OCI-LY1 (cell line): Measurements from ENCODE around the gene PLVAP.

ENCODE experiments used
- H2AFZ ChIP-seq: fragments of 200-600 bp; sonication (generic), shearing (Covaris generic); 2 replicates; pipeline ENCODE4 v1.6.0; 2014; ENCODE audit warnings: antibody characterized with exemption, mild to moderate bottlenecking, low read length
- H3F3A ChIP-seq: fragments of 200-600 bp; sonication (generic), shearing (Covaris generic); 2 replicates; pipeline ENCODE4 v1.6.0; 2014; ENCODE audit warnings: mild to moderate bottlenecking, antibody characterized with exemption, low read length, moderate library complexity; ENCODE audit not compliant: insufficient read depth
- H3K27ac ChIP-seq: fragments of 200-600 bp; sonication (generic); 2 replicates; pipeline ENCODE4 v1.5.1; 2014; ENCODE audit warnings: low read length, mixed run types, mild to moderate bottlenecking, low read depth; ENCODE audit not compliant: poor library complexity, severe bottlenecking
- H3K27me3 ChIP-seq: fragments of 200-600 bp; sonication (generic); 2 replicates; pipeline ENCODE4 v1.6.0; 2014; ENCODE audit warnings: antibody characterized with exemption, mild to moderate bottlenecking, low read length, moderate library complexity; ENCODE audit not compliant: insufficient read depth
- H3K36me3 ChIP-seq: fragments of 200-600 bp; sonication (generic); 2 replicates; pipeline ENCODE4 v1.6.1; 2014; ENCODE audit warnings: mild to moderate bottlenecking, antibody characterized with exemption, low read length, moderate library complexity, mixed read lengths; ENCODE audit not compliant: insufficient read depth
- H3K4me1 ChIP-seq: fragments of 200-600 bp; sonication (generic); 2 replicates; pipeline ENCODE4 v1.5.1; 2014; ENCODE audit warnings: mild to moderate bottlenecking, low read length, moderate library complexity; ENCODE audit not compliant: insufficient read depth, severe bottlenecking
- H3K4me2 ChIP-seq: fragments of 200-600 bp; sonication (generic), shearing (Covaris generic); 2 replicates; pipeline ENCODE4 v1.6.1; 2014; ENCODE audit warnings: low read length
- H3K4me3 ChIP-seq: fragments of 200-600 bp; sonication (generic); 2 replicates; pipeline ENCODE4 v1.5.1; 2014; ENCODE audit warnings: low read length, low read depth, mild to moderate bottlenecking, mixed read lengths; ENCODE audit not compliant: poor library complexity, severe bottlenecking
- H3K79me2 ChIP-seq: fragments of 200-600 bp; shearing (Covaris generic); 2 replicates; pipeline ENCODE4 v1.6.1; 2016; ENCODE audit warnings: mixed run types, low read length, mixed read lengths; ENCODE audit not compliant: insufficient read depth
- H3K9ac ChIP-seq: fragments of 200-600 bp; sonication (generic), shearing (Covaris generic); 2 replicates; pipeline ENCODE4 v1.6.1; 2014; ENCODE audit warnings: mild to moderate bottlenecking, low read length, mixed read lengths
- H3K9me2 ChIP-seq: fragments of 200-600 bp; sonication (generic), shearing (Covaris generic); 2 replicates; pipeline ENCODE4 v1.6.1; 2014; ENCODE audit warnings: low read depth, mild to moderate bottlenecking, low read length, mixed read lengths
- H3K9me3 ChIP-seq: fragments of 200-600 bp; shearing (Covaris generic); 2 replicates; pipeline ENCODE4 v1.6.1; 2014; ENCODE audit warnings: low read length, mixed read lengths
- H4K20me1 ChIP-seq: fragments of 200-600 bp; sonication (generic), shearing (Covaris generic); 2 replicates; pipeline ENCODE4 v1.6.0; 2016; ENCODE audit warnings: mild to moderate bottlenecking, low read length; ENCODE audit not compliant: insufficient read depth
- CTCF ChIP-seq: fragments of 200-600 bp; sonication (generic), shearing (Covaris generic); IDR thresholded peaks from 2 replicates; pipeline ENCODE4 v1.5.1; 2017; ENCODE audit warnings: mild to moderate bottlenecking, antibody characterized with exemption, low read length, moderate library complexity, mixed read lengths
- EZH2 ChIP-seq: fragments of 200-600 bp; sonication (generic), shearing (Covaris generic); IDR thresholded peaks from 2 replicates; pipeline ENCODE4 v1.8.0; 2017; ENCODE audit warnings: borderline replicate concordance, mixed run types, mild to moderate bottlenecking, antibody characterized with exemption, low read length, moderate library complexity, mixed read lengths

Gene PLVAP

GRCh38 chr19:17312189-17313113, 64.7 kb downstream of the PLVAP start:
- H3F3A ChIP-seq, result no peaks in the 10 kb centered on the region; the same call in 1 of the 2 replicates
- H3K4me2 ChIP-seq, result no peak overlapping the region
- H3K4me3 ChIP-seq, result no peak overlapping the region

GRCh38 chr19:17311455-17312188, 65.5 kb downstream of the PLVAP start:
- Histone ChIP-seq H3K36me3 (peaks cover 36% of the 10 kb centered on the region), H3K79me2 (peaks cover 13% of the 10 kb centered on the region), H3K9me3 (no peaks in the 10 kb centered on the region), H3K4me2 (no peak overlapping the region), H3K9ac (no peak overlapping the region), H4K20me1 (no peaks in the 10 kb centered on the region), H3K27me3 (no peaks in the 10 kb centered on the region), H3F3A (no peaks in the 10 kb centered on the region; the same call in 1 of the 2 replicates), H2AFZ (no peak overlapping the region), H3K27ac (no peak overlapping the region), H3K4me1 (peaks cover 23% of the 10 kb centered on the region), H3K4me3 (no peak overlapping the region), H3K9me2 (no peaks in the 10 kb centered on the region)
- no peak for TF ChIP-seq CTCF
- TF ChIP-seq EZH2, result no peak

More at GRCh38 chr19:17312189-17313113, 64.7 kb downstream of the PLVAP start:
- TF ChIP-seq EZH2 (no peak), CTCF (no peak)
- peaks cover 36% of the 10 kb centered on the region for H3K36me3 ChIP-seq
- no peaks in the 10 kb centered on the region for H3K9me2 ChIP-seq
- no peak overlapping the region for H3K9ac ChIP-seq
- H4K20me1 ChIP-seq, result no peaks in the 10 kb centered on the region
- no peak overlapping the region for H3K27ac ChIP-seq
- no peaks in the 10 kb centered on the region for H3K27me3 ChIP-seq
- H3K79me2 ChIP-seq, result peaks cover 13% of the 10 kb centered on the region
- H3K9me3 ChIP-seq, result no peaks in the 10 kb centered on the region
- H2AFZ ChIP-seq, result no peak overlapping the region
- H3K4me1 ChIP-seq, result peaks cover 14% of the 10 kb centered on the region

- H3K4me2 ChIP-seq, result peak overlapping the region; percentile 72
- no peaks in the 10 kb centered on the region for H3K9me2 ChIP-seq
- H3K27ac ChIP-seq, result peak overlapping the region; percentile 29
- no peaks in the 10 kb centered on the region; the same call in 1 of the 2 replicates for H3F3A ChIP-seq
- H3K9ac ChIP-seq, result peak overlapping the region; percentile 81
- no peaks in the 10 kb centered on the region for H3K27me3 ChIP-seq
- no peak for TF ChIP-seq CTCF
- TF ChIP-seq EZH2, result no peak
- peaks cover 13% of the 10 kb centered on the region for H3K79me2 ChIP-seq
- peak overlapping the region; percentile 80 for H3K4me3 ChIP-seq
- no peaks in the 10 kb centered on the region for H3K9me3 ChIP-seq
- H4K20me1 ChIP-seq, result no peaks in the 10 kb centered on the region
- H2AFZ ChIP-seq, result no peak overlapping the region
- H3K36me3 ChIP-seq, result peaks cover 26% of the 10 kb centered on the region
- peaks cover 28% of the 10 kb centered on the region for H3K4me1 ChIP-seq
Measured at GRCh38 chr19:17309965-17310461, 67.1 kb downstream of the PLVAP start.
